ENCODE data around the gene ATP8B4. TPM values are rescaled to one million over a fixed set of nuclear protein-coding genes. Genes with fewer than 3 reads are reported as not detected.

Gene ATP8B4
- total and polyA plus RNA-seq, 12 donors, result 2.1 to 23.9 (median 4.9) TPM

DNA sequence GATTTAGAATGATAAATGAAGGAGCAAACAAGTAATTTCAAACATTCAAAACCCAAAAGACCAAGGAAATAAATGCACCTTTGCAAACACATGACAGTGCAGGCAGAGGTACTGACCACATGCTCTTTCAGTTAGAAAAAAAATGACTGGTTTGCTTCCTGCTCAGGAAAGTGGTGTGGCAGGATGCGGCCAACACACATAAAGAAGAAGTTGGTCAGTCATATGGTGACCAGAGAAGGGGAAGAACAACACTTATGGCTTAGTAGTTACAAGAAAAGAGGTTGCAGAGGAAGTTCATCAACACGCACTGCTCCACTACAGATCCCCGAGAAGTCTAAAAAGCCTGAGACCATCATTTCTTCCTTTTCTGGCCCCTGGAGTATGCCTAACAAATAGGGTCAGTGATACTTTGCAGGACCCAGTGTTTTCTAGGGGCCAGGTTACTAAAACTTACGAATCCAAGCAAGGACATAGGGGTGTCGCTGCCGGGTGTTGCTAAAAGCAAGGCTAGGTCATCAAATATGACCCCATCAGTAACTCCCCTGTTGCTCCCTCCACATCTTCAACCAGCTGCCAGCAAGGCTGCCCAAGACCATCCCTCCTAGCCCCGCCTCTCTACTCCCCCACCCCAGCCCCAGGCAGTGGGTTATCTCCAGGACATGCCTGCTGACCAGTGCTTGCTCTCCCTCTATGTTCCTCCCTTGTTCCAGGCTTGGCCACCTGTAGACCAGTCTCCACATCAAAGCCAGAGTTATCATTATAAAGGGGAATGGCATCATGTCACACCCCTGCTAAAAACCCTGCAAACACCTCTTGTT lies 11.2 kb downstream of the ATP8B4 start:
- H3K4me1 ChIP-seq (replicated peaks in 1 of 2), result peaks cover 6 to 10% of the 10 kb centered on the region in 2 donors
- 74 to 80% (median 78%) methylated on average over 7 of the region's 7 CpGs for WGBS, 4 donors
- DNase-seq, result peak in 2 of 7 donors; percentile 30 to 44
- H3K27me3 ChIP-seq, result no peaks in the 10 kb centered on the region
- TF ChIP-seq, protein P1, sequence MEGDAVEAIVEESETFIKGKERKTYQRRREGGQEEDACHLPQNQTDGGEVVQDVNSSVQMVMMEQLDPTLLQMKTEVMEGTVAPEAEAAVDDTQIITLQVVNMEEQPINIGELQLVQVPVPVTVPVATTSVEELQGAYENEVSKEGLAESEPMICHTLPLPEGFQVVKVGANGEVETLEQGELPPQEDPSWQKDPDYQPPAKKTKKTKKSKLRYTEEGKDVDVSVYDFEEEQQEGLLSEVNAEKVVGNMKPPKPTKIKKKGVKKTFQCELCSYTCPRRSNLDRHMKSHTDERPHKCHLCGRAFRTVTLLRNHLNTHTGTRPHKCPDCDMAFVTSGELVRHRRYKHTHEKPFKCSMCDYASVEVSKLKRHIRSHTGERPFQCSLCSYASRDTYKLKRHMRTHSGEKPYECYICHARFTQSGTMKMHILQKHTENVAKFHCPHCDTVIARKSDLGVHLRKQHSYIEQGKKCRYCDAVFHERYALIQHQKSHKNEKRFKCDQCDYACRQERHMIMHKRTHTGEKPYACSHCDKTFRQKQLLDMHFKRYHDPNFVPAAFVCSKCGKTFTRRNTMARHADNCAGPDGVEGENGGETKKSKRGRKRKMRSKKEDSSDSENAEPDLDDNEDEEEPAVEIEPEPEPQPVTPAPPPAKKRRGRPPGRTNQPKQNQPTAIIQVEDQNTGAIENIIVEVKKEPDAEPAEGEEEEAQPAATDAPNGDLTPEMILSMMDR (IDR thresholded peaks at IDR 0.05), result no peak
- TF ChIP-seq POLR2A (IDR thresholded peaks at IDR 0.05), result no peak
- no peak overlapping the region for H3K4me3 ChIP-seq
- intact Hi-C loops (cut with DNase I), result no loop called here
- no peaks in the 10 kb centered on the region for H3K36me3 ChIP-seq (replicated peaks in 1 of 2)
- peak overlapping the region in 4 of 5 donors; percentile 30 to 79 (median 34) for H3K27ac ChIP-seq
- H3K9me3 ChIP-seq (replicated peaks in 1 of 3), result no peaks in the 10 kb centered on the region

DNA sequence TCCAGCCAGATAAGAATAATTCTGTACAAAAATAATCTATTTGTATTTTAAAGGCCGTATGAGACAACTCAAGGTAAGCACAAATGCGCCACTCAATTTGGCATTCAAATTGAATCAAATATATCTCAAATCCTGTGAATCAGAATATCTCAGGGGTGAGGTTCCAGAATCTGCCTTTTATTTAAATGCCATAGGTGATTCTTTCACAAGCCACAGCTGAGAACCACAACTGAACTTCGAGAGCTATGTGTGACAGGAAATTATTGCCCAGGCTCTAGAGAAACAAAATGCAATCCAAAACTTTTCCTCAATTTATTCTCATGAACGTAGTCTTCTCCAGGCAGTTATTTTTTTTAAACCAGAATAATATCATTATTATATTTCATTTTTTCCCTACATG lies 11.9 kb downstream of the ATP8B4 start:
- H3K27ac ChIP-seq, result peak overlapping the region in 3 of 5 donors; percentile 15 to 41 (median 30)
- 25 to 34% (median 31%) methylated on average over 4 of the region's 4 CpGs for WGBS, 4 donors
- intact Hi-C loops (cut with DNase I), result no loop called here
- H3K4me3 ChIP-seq, result no peak overlapping the region
- TF ChIP-seq POLR2A (IDR thresholded peaks at IDR 0.05), result no peak
- TF ChIP-seq, protein P1 (IDR thresholded peaks at IDR 0.05), result no peak
- no peaks in the 10 kb centered on the region for H3K36me3 ChIP-seq (replicated peaks in 1 of 2)
- peaks cover 6 to 10% of the 10 kb centered on the region in 2 donors for H3K4me1 ChIP-seq (replicated peaks in 1 of 2)
- DNase-seq, result no peak
- no peaks in the 10 kb centered on the region for H3K9me3 ChIP-seq (replicated peaks in 1 of 3)
- no peaks in the 10 kb centered on the region for H3K27me3 ChIP-seq

DNA sequence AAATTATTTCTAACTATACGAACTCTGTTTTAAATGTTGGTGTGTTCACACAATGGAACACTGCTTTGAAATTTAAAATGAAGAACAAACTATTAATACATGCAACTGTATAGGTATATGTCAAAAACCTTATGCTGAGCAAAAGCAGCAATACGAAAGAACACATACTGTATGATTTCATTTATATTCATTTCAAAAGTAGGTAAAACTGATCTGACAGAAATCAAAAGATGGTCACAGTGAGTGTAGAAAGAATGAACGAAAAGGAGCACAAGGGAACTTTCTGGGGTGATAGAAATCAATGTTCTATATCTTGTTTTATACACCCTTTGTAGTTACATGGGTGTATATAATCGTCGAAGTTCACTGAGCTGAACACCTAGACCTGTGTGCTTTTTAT lies 12.6 kb downstream of the ATP8B4 start:
- whole genome bisulfite sequencing, 4 donors, result 84 to 92% (median 87%) methylated on average over 5 of the region's 5 CpGs

DNA sequence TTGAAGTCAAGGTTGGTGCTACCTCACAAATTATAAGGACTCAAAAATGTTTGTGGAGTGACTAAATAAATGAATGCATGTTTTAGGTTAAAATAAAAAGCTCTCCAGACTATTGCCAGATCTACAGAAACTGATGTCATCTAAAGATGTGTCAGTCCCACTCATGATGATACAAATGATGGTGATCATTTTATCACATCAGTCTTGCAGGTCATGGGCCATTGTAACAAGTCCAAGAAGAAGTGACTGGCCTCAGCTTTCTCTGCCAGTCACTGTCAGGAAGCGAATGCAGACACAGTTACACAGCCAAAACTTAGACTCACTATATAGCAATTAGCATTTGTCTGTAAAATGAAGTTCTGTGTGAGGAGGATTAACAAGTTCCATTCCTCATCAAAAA lies 18.5 kb downstream of the ATP8B4 start:
- H3K27me3 ChIP-seq, result no peaks in the 10 kb centered on the region
- no peak overlapping the region for H3K27ac ChIP-seq
- intact Hi-C loops (cut with DNase I), result no loop called here
- no peak overlapping the region for H3K4me3 ChIP-seq
- H3K9me3 ChIP-seq (replicated peaks in 1 of 3), result no peaks in the 10 kb centered on the region
- TF ChIP-seq, protein P1 (IDR thresholded peaks at IDR 0.05), result no peak
- TF ChIP-seq POLR2A (IDR thresholded peaks at IDR 0.05), result no peak
- 80 to 92% (median 84%) methylated on average over 1 of the region's 1 CpG for WGBS, 4 donors
- no peaks in the 10 kb centered on the region for H3K36me3 ChIP-seq (replicated peaks in 1 of 2)
- no peak for DNase-seq
- H3K4me1 ChIP-seq (replicated peaks in 1 of 2), result no peaks in the 10 kb centered on the region

More for the DNA sequence above, 12.6 kb downstream of the ATP8B4 start:
- DNase-seq, result no peak
- no peak overlapping the region for H3K4me3 ChIP-seq
- H3K27ac ChIP-seq, result no peak overlapping the region
- peaks cover 6 to 10% of the 10 kb centered on the region in 2 donors for H3K4me1 ChIP-seq (replicated peaks in 1 of 2)
- intact Hi-C loops (cut with DNase I), result no loop called here
- H3K9me3 ChIP-seq (replicated peaks in 1 of 3), result no peaks in the 10 kb centered on the region
- no peaks in the 10 kb centered on the region for H3K36me3 ChIP-seq (replicated peaks in 1 of 2)
- TF ChIP-seq, protein P1 (IDR thresholded peaks at IDR 0.05), result no peak
- TF ChIP-seq POLR2A (IDR thresholded peaks at IDR 0.05), result no peak
- H3K27me3 ChIP-seq, result no peaks in the 10 kb centered on the region
